Measurements from ENCODE around the gene HTR7. TPM values are rescaled to one million over a fixed set of nuclear protein-coding genes. Genes with fewer than 3 reads are reported as not detected.
"Not testable (repeated sequence)": the region's sequence is repeated elsewhere in the genome, so short reads cannot be mapped to it uniquely, and the experiment has no call there.

HTR7 gene
- total RNA-seq, 1 experiment from 2014 or later = 34.3 TPM

DNA sequence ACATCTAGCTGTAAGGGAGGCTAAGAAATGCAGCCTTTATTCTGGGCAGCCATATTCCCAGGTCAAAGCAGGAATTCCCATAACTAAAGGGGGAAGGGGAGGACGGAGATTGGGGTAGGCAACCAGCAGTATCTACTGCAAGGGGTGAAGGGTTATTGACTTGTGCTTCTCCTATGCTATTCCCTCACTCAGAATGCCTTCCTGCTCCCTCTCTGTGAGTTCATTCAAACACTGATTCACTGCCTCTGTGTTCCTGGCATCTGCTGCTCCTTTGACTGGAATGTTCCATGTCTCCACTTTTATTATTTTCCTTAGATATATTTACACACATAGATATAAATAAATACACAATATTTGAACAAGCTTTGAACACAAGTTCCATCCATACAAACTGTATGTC, 11.1 kb downstream of the HTR7 start:
- Histone ChIP-seq H3K36me3 (replicated peaks; ENCODE audit: control insufficient read depth, insufficient read depth, low read length) (no peaks in the 10 kb centered on the region; the same call in 1 of the 2 replicates), H3K4me3 (ENCODE audit: insufficient read depth, low read depth, low read length) (no peak overlapping the region), H3K27me3 (ENCODE audit: control insufficient read depth, insufficient read depth, low read length) (no peaks in the 10 kb centered on the region)
- DNase-seq = no peak

DNA sequence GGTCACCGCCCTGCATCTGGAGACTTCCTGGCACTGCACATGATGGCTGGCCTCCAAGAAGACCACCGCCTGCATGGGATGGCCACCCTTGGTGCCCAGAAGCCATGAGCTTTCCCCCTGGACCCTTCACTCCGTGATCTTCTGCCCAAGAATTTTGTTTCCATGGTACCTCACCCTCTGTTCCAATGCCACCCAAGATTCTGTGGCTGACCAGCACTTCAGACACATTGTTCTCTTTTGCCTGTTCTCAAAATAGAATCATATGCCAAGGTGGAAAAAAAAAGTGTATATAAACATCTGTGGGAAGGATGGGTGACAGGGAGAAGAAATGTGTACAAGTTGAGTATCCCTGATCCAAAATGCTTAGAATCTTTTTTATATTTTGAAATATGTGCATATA, 12.1 kb downstream of the HTR7 start:
- Histone ChIP-seq H3K4me3 (ENCODE audit: insufficient read depth, low read depth, low read length) (no peak overlapping the region), H3K27me3 (ENCODE audit: control insufficient read depth, insufficient read depth, low read length) (no peaks in the 10 kb centered on the region), H3K36me3 (replicated peaks; ENCODE audit: control insufficient read depth, insufficient read depth, low read length) (no peaks in the 10 kb centered on the region; the same call in 1 of the 2 replicates)
- DNase-seq = no peak

- Histone ChIP-seq H3K4me3 (ENCODE audit: insufficient read depth, low read depth, low read length) (no peak overlapping the region), H3K36me3 (replicated peaks; ENCODE audit: control insufficient read depth, insufficient read depth, low read length) (no peaks in the 10 kb centered on the region; the same call in 1 of the 2 replicates), H3K27me3 (ENCODE audit: control insufficient read depth, insufficient read depth, low read length) (no peaks in the 10 kb centered on the region)
- no peak for DNase-seq
Measured at GRCh38 chr10:90842725-90843124, 15.1 kb downstream of the HTR7 start.

DNA sequence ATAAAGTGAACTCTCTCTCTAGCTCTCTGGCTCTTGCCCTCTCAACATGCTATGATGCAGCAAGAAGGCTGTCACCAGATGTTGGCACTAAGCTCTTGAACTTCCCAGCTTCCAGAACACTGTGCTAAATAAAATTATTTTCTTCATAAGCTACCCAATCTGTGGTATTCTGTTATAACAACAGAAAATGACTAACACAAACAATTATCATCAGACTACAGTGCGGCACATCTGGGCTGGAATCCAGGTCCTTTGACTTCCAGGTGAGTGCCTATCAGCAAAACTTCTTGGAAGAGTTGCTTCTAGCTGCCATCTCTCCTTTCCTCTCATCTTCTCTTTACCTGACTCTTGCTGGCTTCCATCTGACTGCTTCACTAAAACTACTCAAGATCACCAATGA, 20.4 kb downstream of the HTR7 start:
- H3K27me3 ChIP-seq (ENCODE audit: control insufficient read depth, insufficient read depth, low read length) = no peaks in the 10 kb centered on the region
- DNase-seq = no peak
- no peaks in the 10 kb centered on the region; the same call in 1 of the 2 replicates for H3K36me3 ChIP-seq (replicated peaks; ENCODE audit: control insufficient read depth, insufficient read depth, low read length)
- H3K4me3 ChIP-seq (ENCODE audit: insufficient read depth, low read depth, low read length) = no peak overlapping the region

DNA sequence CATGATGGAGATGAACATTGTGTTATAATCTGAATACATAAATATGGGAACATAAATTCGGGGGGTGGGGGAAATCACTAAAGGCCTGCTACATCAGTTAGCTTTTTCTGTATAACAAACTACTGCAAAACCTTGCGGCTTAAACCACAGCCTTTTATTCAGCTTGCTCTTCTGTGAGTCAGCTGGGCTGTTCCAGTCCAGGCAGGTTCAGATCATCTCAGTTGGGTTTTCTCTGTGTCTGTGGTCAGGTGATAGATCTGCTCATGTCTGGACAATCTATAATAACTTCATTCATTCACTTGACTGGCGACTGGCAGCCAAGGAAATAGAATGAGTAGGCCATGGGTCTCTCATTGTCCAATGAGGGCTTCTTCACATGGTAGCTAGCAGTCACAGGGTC, 23.5 kb downstream of the HTR7 start:
- no peak for DNase-seq
- H3K36me3 ChIP-seq (replicated peaks; ENCODE audit: control insufficient read depth, insufficient read depth, low read length) = no peaks in the 10 kb centered on the region
- H3K27me3 ChIP-seq (ENCODE audit: control insufficient read depth, insufficient read depth, low read length) = no peaks in the 10 kb centered on the region

GRCh38 chr10:90832111-90832510, 25.7 kb downstream of the HTR7 start:
- no peaks in the 10 kb centered on the region for H3K36me3 ChIP-seq (replicated peaks; ENCODE audit: control insufficient read depth, insufficient read depth, low read length)
- H3K4me3 ChIP-seq (ENCODE audit: insufficient read depth, low read depth, low read length) = no peak overlapping the region
- H3K27me3 ChIP-seq (ENCODE audit: control insufficient read depth, insufficient read depth, low read length) = no peaks in the 10 kb centered on the region
- DNase-seq = no peak

More for the DNA sequence above, 23.5 kb downstream of the HTR7 start:
- H3K4me3 ChIP-seq (ENCODE audit: insufficient read depth, low read depth, low read length) = no peak overlapping the region

- H3K36me3 ChIP-seq (replicated peaks; ENCODE audit: control insufficient read depth, insufficient read depth, low read length) = no peaks in the 10 kb centered on the region
- H3K27me3 ChIP-seq (ENCODE audit: control insufficient read depth, insufficient read depth, low read length) = no peaks in the 10 kb centered on the region
- H3K4me3 ChIP-seq (ENCODE audit: insufficient read depth, low read depth, low read length) = no peak overlapping the region
- DNase-seq = no peak
Measured at GRCh38 chr10:90822508-90822907, 35.3 kb downstream of the HTR7 start.

DNA sequence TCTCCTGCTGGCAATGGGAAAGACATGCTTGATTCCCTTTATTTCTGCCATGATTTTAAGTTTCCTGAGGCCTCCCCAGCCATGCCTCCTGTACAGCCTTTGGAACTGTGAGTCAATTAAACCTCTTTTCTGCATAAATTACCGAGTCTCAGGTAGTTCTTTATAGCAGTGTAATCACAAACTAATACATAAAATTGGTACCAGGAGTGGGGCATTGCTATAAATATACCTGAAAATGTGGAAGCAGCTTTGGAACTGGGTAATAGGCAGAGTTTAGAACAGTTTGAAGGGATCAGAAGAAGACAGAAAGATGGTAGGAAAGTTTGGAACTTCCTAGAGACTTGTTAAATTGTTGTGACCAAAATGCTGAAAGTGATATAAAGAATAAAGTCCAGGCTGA, 36.0 kb downstream of the HTR7 start:
- H3K4me3 ChIP-seq (ENCODE audit: insufficient read depth, low read depth, low read length); DNase-seq; H3K36me3 ChIP-seq (replicated peaks; ENCODE audit: control insufficient read depth, insufficient read depth, low read length); H3K27me3 ChIP-seq (ENCODE audit: control insufficient read depth, insufficient read depth, low read length): not testable (repeated sequence)

DNA sequence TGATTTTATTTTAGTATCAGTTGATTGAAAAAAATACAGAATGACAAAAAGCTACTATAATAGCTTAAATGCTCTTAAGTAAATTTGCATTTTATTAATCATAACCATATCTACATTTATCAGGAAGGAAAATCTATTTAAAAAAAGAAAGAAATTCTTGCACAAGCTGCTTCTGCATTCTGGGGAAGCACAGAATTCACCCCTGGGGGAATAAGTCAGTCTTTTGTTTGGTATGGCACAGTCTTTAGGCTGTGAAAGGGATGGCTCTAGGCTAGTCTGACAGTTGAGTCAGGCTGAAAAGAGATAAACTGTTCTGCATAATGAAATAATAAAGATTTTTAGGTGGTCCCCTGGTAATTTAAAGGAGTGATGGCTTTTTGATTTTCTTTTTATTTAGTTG, 37.9 kb downstream of the HTR7 start:
- Histone ChIP-seq H3K27me3 (ENCODE audit: control insufficient read depth, insufficient read depth, low read length) (no peaks in the 10 kb centered on the region), H3K36me3 (replicated peaks; ENCODE audit: control insufficient read depth, insufficient read depth, low read length) (no peaks in the 10 kb centered on the region), H3K4me3 (ENCODE audit: insufficient read depth, low read depth, low read length) (no peak overlapping the region)
- DNase-seq = no peak

- DNase-seq = no peak
- Histone ChIP-seq H3K36me3 (replicated peaks; ENCODE audit: control insufficient read depth, insufficient read depth, low read length) (no peaks in the 10 kb centered on the region), H3K4me3 (ENCODE audit: insufficient read depth, low read depth, low read length) (no peak overlapping the region), H3K27me3 (ENCODE audit: control insufficient read depth, insufficient read depth, low read length) (no peaks in the 10 kb centered on the region)
Measured at GRCh38 chr10:90818736-90819135, 39.1 kb downstream of the HTR7 start.

GRCh38 chr10:90817128-90817889, 40.5 kb downstream of the HTR7 start:
- no peak for DNase-seq
- H3K4me3 ChIP-seq (ENCODE audit: insufficient read depth, low read depth, low read length) = no peak overlapping the region
- no peaks in the 10 kb centered on the region for H3K27me3 ChIP-seq (ENCODE audit: control insufficient read depth, insufficient read depth, low read length)
- no peaks in the 10 kb centered on the region for H3K36me3 ChIP-seq (replicated peaks; ENCODE audit: control insufficient read depth, insufficient read depth, low read length)

GRCh38 chr10:90816466-90816865, 41.4 kb downstream of the HTR7 start:
- Histone ChIP-seq H3K4me3 (ENCODE audit: insufficient read depth, low read depth, low read length) (no peak overlapping the region), H3K27me3 (ENCODE audit: control insufficient read depth, insufficient read depth, low read length) (no peaks in the 10 kb centered on the region), H3K36me3 (replicated peaks; ENCODE audit: control insufficient read depth, insufficient read depth, low read length) (no peaks in the 10 kb centered on the region)
- no peak for DNase-seq

DNA sequence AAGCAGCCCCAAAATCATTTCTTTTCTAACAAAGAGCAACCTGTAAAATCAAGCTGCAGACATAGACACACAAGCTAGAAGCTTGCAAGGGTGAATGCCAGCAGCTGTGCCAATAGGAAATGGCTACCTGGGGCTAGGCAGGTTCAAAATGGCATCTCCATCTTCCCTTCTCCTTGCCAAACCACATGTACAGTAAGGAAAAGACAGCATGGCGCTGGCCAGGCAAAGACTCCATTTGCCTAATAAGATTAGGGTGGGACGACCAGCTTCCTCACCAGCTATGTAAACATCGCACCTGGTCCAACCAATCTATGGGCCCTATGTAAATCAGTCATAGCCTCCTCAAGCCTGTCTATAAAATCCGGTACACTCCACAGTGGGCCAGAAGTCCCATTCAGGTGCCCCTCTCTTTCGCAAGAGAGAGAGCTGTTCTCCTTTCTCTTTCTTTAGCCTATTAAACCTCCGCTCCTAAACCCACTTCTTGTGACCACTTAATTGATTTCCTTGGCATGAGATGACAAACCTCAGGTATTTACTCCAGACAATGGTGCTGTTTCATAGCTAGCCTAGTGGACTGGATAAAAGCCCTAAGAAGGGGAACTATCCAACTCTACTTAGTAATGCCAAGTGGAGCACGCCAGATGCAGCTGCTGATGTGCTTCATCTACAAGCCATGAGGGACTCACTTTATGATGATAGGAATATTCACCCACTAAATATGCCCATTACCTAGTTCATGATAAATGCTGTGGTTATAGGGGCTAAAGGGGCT, 44.1 kb downstream of the HTR7 start:
- Histone ChIP-seq H3K4me3 (ENCODE audit: insufficient read depth, low read depth, low read length) (no peak overlapping the region), H3K27me3 (ENCODE audit: control insufficient read depth, insufficient read depth, low read length) (no peaks in the 10 kb centered on the region), H3K36me3 (replicated peaks; ENCODE audit: control insufficient read depth, insufficient read depth, low read length) (no peaks in the 10 kb centered on the region)
- no peak for DNase-seq

DNA sequence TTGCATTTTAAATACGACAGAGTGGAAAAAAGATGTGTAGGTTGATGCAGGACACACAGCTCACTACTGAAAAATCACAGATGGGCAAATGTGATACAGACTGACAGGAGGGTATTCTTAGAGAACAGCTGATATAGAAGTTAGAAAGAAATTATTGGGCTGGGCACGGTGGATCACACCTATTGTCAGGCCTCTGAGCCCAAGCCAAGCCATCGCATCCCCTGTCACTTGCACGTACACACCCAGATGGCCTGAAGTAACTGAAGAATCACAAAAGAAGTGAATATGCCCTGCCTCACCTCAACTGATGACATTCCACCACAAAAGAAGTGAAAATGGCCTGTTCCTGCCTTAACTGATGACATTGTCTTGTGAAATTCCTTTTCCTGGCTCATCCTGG, 50.7 kb downstream of the HTR7 start:
- not testable (repeated sequence) for H3K27me3 ChIP-seq (ENCODE audit: control insufficient read depth, insufficient read depth, low read length); H3K4me3 ChIP-seq (ENCODE audit: insufficient read depth, low read depth, low read length); DNase-seq; H3K36me3 ChIP-seq (replicated peaks; ENCODE audit: control insufficient read depth, insufficient read depth, low read length)

GRCh38 chr10:90806677-90807076, 51.2 kb downstream of the HTR7 start:
- no peak overlapping the region for H3K4me3 ChIP-seq (ENCODE audit: insufficient read depth, low read depth, low read length)
- no peak for DNase-seq
- peaks cover 1% of the 10 kb centered on the region; the same call in 1 of the 2 replicates for H3K36me3 ChIP-seq (replicated peaks; ENCODE audit: control insufficient read depth, insufficient read depth, low read length)
- no peaks in the 10 kb centered on the region for H3K27me3 ChIP-seq (ENCODE audit: control insufficient read depth, insufficient read depth, low read length)
